ENCODE results near the gene ARMS2.

DNA sequence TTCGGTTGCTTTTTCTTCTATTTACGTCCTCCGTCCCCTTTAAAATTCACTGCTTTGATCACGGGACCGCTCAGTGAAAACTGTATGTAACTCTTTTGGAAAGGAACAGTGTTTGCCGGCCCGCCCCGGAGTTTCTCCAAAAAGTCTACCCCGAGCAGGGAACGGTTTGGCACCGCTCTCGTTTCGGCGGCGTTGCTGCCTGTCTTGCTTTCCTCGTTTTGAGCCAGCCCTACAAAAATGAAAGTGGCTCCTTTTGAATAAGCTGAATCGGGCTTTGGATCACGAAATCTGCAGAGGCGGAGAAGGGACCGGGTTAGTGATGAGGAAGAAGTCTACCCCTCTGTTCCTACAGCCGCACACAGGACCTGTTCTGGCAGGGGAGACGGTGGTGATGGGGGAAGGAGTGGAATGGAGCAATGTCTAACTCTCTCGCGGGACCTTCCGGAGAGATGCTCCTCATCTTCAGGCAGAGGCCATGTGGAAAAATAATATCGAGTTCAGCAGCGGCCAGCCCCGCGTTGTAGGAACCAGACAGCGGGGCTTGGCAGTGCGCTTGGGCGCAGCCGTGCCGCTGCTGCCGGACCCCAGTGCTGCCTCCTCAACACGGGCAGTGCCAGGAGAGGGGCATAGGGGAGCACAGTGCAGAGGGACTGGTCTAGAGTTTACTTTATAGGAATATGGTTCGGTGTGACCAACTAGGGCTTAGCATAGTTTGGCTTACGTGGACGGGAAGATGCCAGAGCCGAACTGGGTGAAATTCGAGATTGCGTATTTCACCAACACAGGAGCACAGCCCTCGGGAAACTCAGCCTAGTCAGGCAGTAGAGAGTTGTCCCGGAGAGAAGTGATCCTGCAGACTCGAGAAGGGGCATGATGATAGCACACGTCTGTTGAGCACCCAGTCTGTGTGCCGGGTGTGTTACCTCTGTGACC is 8.3 kb downstream of the ARMS2 start:
- TF ChIP-seq, protein P1, sequence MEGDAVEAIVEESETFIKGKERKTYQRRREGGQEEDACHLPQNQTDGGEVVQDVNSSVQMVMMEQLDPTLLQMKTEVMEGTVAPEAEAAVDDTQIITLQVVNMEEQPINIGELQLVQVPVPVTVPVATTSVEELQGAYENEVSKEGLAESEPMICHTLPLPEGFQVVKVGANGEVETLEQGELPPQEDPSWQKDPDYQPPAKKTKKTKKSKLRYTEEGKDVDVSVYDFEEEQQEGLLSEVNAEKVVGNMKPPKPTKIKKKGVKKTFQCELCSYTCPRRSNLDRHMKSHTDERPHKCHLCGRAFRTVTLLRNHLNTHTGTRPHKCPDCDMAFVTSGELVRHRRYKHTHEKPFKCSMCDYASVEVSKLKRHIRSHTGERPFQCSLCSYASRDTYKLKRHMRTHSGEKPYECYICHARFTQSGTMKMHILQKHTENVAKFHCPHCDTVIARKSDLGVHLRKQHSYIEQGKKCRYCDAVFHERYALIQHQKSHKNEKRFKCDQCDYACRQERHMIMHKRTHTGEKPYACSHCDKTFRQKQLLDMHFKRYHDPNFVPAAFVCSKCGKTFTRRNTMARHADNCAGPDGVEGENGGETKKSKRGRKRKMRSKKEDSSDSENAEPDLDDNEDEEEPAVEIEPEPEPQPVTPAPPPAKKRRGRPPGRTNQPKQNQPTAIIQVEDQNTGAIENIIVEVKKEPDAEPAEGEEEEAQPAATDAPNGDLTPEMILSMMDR (IDR thresholded peaks at IDR 0.05; ENCODE audit: borderline replicate concordance, extremely low read depth, low read length, poor library complexity, severe bottlenecking) = no peak
- no peak for TF ChIP-seq EZH2 (IDR thresholded peaks at IDR 0.05; ENCODE audit: borderline replicate concordance, low read depth, low read length, severe bottlenecking)
